ENCODE data around the gene HTRA3.

The HTRA3 gene

GRCh38 chr4:8342651-8343261 is 73.2 kb downstream of the HTRA3 start:
- TF ChIP-seq CTCF (IDR thresholded peaks at IDR 0.05; ENCODE audit: low read depth, low read length), result no peak; the same call in 1 of the 2 replicates
- no peak for DNase-seq (ENCODE audit: extremely low read depth, low read depth)

GRCh38 chr4:8343262-8343966 is 73.9 kb downstream of the HTRA3 start:
- no peak for DNase-seq (ENCODE audit: extremely low read depth, low read depth)
- TF ChIP-seq CTCF (IDR thresholded peaks at IDR 0.05; ENCODE audit: low read depth, low read length), result no peak

GRCh38 chr4:8343967-8344331 is 74.4 kb downstream of the HTRA3 start:
- no peak for DNase-seq (ENCODE audit: extremely low read depth, low read depth)
- TF ChIP-seq CTCF (IDR thresholded peaks at IDR 0.05; ENCODE audit: low read depth, low read length), result no peak

- TF ChIP-seq CTCF (IDR thresholded peaks at IDR 0.05; ENCODE audit: low read depth, low read length), result no peak
- DNase-seq (ENCODE audit: extremely low read depth, low read depth), result no peak
These were observed 74.8 kb downstream of the HTRA3 start for GRCh38 chr4:8344377-8344776.

GRCh38 chr4:8345053-8345945 is 75.7 kb downstream of the HTRA3 start:
- no peak for DNase-seq (ENCODE audit: extremely low read depth, low read depth)
- no peak for TF ChIP-seq CTCF (IDR thresholded peaks at IDR 0.05; ENCODE audit: low read depth, low read length)

GRCh38 chr4:8345946-8346814 is 76.6 kb downstream of the HTRA3 start:
- TF ChIP-seq CTCF (IDR thresholded peaks at IDR 0.05; ENCODE audit: low read depth, low read length), result no peak
- DNase-seq (ENCODE audit: extremely low read depth, low read depth), result no peak
